Mesothelial cell of epicardium (in vitro differentiated cells): ENCODE results near the gene MYH14. TPM values are rescaled to one million over a fixed set of nuclear protein-coding genes. Genes with fewer than 3 reads are reported as not detected.

Source experiments
- DNase-seq, 2 experiments: peaks; one replicate each; pipeline ENCODE4 v3.0.0; 2021; ENCODE audit warnings: low spot score in 2 of 2; ENCODE audit not compliant: unreplicated experiment in 2 of 2
- H3K27ac Mint-ChIP-seq: 2 replicates; pipeline ENCODE4 v1.8.0; 2021; ENCODE audit warnings: mixed read lengths
- H3K27me3 Mint-ChIP-seq: 2 replicates; pipeline ENCODE4 v1.8.0; 2021; ENCODE audit warnings: low read depth, mixed read lengths
- H3K36me3 Mint-ChIP-seq: 2 replicates; pipeline ENCODE4 v1.8.0; 2021; ENCODE audit warnings: mixed read lengths
- H3K4me1 Mint-ChIP-seq: 2 replicates; pipeline ENCODE4 v1.8.0; 2021; ENCODE audit warnings: mixed read lengths
- H3K4me3 Mint-ChIP-seq: 2 replicates; pipeline ENCODE4 v1.8.0; 2021; ENCODE audit warnings: mild to moderate bottlenecking, moderate library complexity, mixed read lengths
- H3K9me3 Mint-ChIP-seq: 2 replicates; pipeline ENCODE4 v1.8.0; 2021; ENCODE audit warnings: mixed read lengths
- total RNA-seq: library from RNA; stranded (reverse); gene quantifications from 3 replicates; pipeline ENCODE4 v1.2.1, GENCODE V29; 2021
- TF ChIP-seq, protein P1 (sequence below): fragments of 200-600 bp; sonication (generic); IDR thresholded peaks from one replicate; pipeline ENCODE4 v1.5.0; 2021; ENCODE audit warnings: antibody characterized with exemption; ENCODE audit not compliant: unreplicated experiment

MYH14 gene
- total RNA-seq, 1 donor from 2014 or later = 52.3 TPM

DNA sequence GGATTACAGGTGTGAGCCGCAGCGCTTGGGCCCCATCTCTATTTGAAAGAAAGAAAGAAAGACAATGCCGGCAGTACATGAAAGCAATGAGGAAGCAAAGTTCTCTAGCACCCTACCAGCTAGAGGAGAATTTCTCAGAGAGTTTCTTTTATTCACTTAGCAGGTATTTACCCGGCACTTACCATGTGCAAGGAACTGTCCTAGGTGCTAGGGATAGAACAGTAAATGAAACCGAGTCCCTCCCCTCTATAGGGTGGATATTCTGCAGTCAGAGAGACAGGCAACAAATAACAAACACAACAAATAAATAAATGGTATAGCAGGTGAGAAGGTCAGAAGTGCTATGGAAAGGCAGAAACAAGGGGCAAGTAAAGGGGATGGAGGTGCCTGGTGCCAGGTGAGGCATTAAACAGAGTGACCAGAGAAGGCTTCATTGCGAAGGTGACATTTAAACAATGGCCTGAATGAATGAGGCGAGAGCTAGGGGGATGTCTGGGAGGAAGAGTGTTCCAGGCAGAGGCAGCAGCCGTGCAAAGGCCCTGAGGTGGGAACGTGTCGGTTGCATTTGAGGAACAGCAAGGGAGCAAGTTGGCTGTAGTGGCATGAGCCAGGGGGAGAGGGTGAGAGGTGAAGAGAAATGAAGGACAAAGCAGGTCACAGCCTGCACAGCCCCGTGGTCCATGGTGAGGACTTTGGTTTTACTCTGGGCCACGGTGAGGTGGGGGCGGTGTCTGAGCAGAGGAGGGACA is 10.8 kb upstream of the MYH14 start:
- H3K27me3 Mint-ChIP-seq = peaks cover 57% of the 10 kb centered on the region
- H3K4me3 Mint-ChIP-seq = no peak overlapping the region
- no peak overlapping the region for H3K27ac Mint-ChIP-seq
- no peaks in the 10 kb centered on the region for H3K4me1 Mint-ChIP-seq
- TF ChIP-seq, protein P1, sequence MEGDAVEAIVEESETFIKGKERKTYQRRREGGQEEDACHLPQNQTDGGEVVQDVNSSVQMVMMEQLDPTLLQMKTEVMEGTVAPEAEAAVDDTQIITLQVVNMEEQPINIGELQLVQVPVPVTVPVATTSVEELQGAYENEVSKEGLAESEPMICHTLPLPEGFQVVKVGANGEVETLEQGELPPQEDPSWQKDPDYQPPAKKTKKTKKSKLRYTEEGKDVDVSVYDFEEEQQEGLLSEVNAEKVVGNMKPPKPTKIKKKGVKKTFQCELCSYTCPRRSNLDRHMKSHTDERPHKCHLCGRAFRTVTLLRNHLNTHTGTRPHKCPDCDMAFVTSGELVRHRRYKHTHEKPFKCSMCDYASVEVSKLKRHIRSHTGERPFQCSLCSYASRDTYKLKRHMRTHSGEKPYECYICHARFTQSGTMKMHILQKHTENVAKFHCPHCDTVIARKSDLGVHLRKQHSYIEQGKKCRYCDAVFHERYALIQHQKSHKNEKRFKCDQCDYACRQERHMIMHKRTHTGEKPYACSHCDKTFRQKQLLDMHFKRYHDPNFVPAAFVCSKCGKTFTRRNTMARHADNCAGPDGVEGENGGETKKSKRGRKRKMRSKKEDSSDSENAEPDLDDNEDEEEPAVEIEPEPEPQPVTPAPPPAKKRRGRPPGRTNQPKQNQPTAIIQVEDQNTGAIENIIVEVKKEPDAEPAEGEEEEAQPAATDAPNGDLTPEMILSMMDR = no peak
- H3K36me3 Mint-ChIP-seq = no peaks in the 10 kb centered on the region
- no peaks in the 10 kb centered on the region for H3K9me3 Mint-ChIP-seq
- DNase-seq = no peak

DNA sequence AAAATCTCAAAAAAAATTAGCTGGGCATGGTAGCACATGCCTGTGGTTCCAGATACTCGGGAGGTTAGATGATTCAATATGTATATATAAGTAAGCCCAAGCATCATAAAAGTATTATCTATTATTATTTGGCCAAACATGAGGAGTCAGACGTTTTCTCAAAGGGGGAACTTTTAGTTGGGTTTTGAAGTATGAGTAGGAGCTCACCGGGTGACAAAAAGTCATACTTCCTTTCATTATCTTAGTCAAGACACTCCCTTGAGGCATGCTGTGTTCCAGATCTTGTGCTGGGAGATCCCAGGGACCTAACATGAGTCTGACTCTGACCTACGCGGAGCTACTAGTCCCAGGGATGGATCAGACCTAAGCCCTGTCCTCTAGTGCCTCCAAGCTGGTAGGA is 8.2 kb upstream of the MYH14 start:
- no peak overlapping the region for H3K4me3 Mint-ChIP-seq

DNA sequence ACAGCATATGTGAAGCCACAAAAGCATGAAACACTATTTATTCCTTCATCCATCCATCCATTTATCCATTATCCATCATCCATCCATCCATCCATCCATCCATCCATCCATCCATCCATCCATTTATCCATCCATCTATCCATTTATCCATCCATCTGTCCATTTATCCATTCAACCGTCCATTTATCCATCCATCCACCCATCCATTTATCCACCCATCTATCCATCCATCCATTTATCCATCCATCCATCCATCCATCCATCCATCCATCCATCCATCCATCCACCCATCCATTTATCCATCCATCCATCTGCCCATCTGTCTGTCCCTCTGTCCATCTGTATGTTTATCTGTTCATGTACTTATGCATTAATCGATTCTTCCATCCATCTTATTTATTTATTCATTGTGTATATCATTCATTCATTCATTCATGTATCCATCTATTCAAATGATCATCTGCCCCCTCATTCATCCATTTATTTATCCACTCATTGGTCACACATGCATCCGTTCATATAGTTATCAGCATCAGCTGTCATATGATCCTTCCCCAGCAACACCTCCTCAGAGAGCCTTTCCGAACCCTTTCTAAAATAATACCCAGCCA is 7.0 kb upstream of the MYH14 start:
- no peak overlapping the region for H3K27ac Mint-ChIP-seq
- H3K4me1 Mint-ChIP-seq = no peaks in the 10 kb centered on the region
- H3K4me3 Mint-ChIP-seq = no peak overlapping the region
- no peak for DNase-seq
- H3K27me3 Mint-ChIP-seq = peaks cover 64% of the 10 kb centered on the region
- H3K9me3 Mint-ChIP-seq = no peaks in the 10 kb centered on the region
- H3K36me3 Mint-ChIP-seq = no peaks in the 10 kb centered on the region
- TF ChIP-seq, protein P1 = no peak

More for the DNA sequence above, 8.2 kb upstream of the MYH14 start:
- TF ChIP-seq, protein P1 = no peak
- Mint-ChIP-seq H3K9me3 (no peaks in the 10 kb centered on the region), H3K4me1 (no peaks in the 10 kb centered on the region), H3K27ac (no peak overlapping the region), H3K27me3 (peaks cover 59% of the 10 kb centered on the region), H3K36me3 (no peaks in the 10 kb centered on the region)
- DNase-seq = no peak

DNA sequence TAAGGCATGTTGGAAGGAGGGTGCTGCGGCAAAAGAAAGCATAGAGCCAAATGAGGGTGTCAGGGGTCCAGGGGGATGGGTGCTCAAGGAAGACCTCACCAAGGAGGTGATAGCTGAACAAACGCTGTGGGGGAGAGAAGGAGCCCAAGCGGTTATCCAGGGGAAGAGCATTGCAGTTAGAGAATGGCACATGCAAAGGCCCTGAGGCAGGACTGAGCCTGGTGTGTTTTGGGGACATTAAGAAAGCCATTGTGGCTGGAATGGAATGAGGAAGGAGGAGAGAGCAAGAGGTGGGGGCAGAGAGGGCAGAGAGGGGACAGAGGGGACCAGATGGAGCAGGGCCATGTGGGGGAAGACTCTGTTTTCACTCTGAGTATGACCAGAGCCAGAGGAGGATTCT is 6.1 kb upstream of the MYH14 start:
- peaks cover 70% of the 10 kb centered on the region for H3K27me3 Mint-ChIP-seq
- no peak overlapping the region for H3K4me3 Mint-ChIP-seq
- TF ChIP-seq, protein P1 = no peak
- H3K9me3 Mint-ChIP-seq = no peaks in the 10 kb centered on the region
- DNase-seq = no peak
- no peaks in the 10 kb centered on the region for H3K36me3 Mint-ChIP-seq
- no peaks in the 10 kb centered on the region for H3K4me1 Mint-ChIP-seq
- H3K27ac Mint-ChIP-seq = no peak overlapping the region

DNA sequence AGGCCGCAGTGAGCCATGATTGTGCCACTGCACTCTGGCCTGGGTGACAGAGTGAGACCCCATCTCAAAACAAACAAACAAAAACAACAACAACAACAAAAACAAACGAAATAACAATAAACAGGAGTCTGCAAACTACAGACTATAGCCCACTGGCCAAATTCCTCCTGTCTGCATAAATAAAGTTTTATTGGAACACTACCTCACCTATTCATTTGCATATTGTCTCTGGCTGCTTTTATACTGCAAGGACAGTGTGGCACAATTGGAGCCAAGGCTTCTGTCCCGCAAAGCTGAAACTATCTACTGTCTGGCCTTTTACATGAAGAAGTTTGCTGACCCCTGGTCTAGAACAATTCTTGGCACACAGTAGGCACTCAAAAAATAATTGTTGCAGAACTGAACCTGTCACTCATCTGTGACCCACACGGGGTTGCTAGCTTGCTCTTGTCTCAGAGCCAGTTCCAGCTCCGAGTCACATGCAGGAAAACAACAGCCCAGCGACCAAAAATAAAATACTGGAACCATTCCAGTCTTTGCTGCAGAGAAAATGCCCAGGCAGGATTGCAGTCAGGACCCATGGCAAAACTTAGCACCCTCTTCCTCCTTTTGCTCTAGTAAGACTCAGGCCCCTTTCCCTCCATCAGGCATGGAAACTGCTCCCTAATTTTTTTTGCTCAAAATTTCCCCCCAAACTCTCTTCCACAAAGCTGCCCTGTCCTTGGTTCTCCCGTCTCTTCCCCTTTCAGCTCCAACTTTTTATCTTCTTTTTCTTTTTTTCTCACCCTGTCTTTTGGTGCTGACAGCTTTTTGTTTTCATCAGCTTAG is 4.8 kb upstream of the MYH14 start:
- no peaks in the 10 kb centered on the region for H3K36me3 Mint-ChIP-seq

More for the DNA sequence above, 4.8 kb upstream of the MYH14 start:
- TF ChIP-seq, protein P1 = no peak
- Mint-ChIP-seq H3K4me1 (no peaks in the 10 kb centered on the region), H3K4me3 (no peak overlapping the region), H3K9me3 (no peaks in the 10 kb centered on the region), H3K27me3 (peaks cover 69% of the 10 kb centered on the region), H3K27ac (no peak overlapping the region)
- DNase-seq = no peak
